ENCODE results near the gene SURF4. TPM values are rescaled to one million over a fixed set of nuclear protein-coding genes. Genes with fewer than 3 reads are reported as not detected.

Gene SURF4
- total and polyA plus RNA-seq, 2 of the 13 experiments (the other 11 are each of a cell fraction or from before 2014, with no cell fraction given) = 220 to 265 TPM

DNA sequence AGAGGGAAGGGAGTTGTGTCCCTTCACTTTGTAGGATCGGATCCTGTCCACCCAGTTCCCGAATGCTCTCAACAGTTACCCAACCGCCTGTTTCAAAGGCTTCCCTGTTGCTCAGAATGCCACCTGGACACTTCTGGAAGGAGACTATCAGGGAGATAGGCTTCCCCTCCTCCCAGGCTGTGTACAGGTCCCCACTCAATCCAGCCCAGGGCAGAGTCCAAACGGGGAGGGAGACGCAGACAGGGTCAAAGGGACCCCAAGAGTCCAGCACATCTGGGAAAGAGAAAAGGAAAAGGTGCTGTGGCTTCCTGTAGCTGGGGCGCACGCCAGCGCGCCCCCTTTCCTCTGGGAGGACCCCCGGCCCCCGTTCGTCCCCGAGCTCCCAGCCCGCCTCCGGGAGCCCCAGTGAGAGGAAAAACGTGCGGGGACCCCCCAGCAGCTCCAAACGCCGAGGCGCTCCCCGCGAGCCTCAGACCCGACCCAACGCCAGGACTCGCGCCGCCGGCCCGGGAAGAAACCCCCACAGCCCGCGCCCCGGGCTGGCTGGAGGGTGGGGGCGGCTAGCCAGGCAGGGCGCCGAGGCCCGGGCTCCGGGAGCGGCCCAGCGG lies 640 bp downstream of the SURF4 start (continued):
- TF ChIP-seq, protein P1, sequence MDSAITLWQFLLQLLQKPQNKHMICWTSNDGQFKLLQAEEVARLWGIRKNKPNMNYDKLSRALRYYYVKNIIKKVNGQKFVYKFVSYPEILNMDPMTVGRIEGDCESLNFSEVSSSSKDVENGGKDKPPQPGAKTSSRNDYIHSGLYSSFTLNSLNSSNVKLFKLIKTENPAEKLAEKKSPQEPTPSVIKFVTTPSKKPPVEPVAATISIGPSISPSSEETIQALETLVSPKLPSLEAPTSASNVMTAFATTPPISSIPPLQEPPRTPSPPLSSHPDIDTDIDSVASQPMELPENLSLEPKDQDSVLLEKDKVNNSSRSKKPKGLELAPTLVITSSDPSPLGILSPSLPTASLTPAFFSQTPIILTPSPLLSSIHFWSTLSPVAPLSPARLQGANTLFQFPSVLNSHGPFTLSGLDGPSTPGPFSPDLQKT (CRISPR knock-in tag; IDR thresholded peaks at IDR 0.05; ENCODE audit: borderline replicate concordance) = no peak
- TF ChIP-seq GTF2F1 (IDR thresholded peaks at IDR 0.05; ENCODE audit: low read length) (no peak), SP5 (CRISPR knock-in tag; IDR thresholded peaks at IDR 0.05; ENCODE audit: borderline replicate concordance, low read depth) (0 out of 2 replicates have a peak, but pooled peaks have one; percentile 9), KLF6 (CRISPR knock-in tag; IDR thresholded peaks at IDR 0.05) (no peak), ARNTL (CRISPR knock-in tag; IDR thresholded peaks at IDR 0.05) (no peak), RELA (CRISPR knock-in tag; IDR thresholded peaks at IDR 0.05) (no peak), TMF1 (CRISPR knock-in tag; IDR thresholded peaks at IDR 0.05; ENCODE audit: low read depth) (no peak), MYC (CRISPR knock-in tag; IDR thresholded peaks at IDR 0.05; ENCODE audit: borderline replicate concordance) (peak; percentile 52; the same call in 1 of the 2 replicates), ZNF556 (CRISPR knock-in tag; IDR thresholded peaks at IDR 0.05; ENCODE audit: borderline replicate concordance) (no peak), ZFAT (CRISPR knock-in tag; conservative IDR thresholded peaks at IDR 0.05) (no peak; the same call in 1 of the 2 replicates), ZNF230 (CRISPR knock-in tag; IDR thresholded peaks at IDR 0.05) (no peak)
- TF ChIP-seq, protein P2, sequence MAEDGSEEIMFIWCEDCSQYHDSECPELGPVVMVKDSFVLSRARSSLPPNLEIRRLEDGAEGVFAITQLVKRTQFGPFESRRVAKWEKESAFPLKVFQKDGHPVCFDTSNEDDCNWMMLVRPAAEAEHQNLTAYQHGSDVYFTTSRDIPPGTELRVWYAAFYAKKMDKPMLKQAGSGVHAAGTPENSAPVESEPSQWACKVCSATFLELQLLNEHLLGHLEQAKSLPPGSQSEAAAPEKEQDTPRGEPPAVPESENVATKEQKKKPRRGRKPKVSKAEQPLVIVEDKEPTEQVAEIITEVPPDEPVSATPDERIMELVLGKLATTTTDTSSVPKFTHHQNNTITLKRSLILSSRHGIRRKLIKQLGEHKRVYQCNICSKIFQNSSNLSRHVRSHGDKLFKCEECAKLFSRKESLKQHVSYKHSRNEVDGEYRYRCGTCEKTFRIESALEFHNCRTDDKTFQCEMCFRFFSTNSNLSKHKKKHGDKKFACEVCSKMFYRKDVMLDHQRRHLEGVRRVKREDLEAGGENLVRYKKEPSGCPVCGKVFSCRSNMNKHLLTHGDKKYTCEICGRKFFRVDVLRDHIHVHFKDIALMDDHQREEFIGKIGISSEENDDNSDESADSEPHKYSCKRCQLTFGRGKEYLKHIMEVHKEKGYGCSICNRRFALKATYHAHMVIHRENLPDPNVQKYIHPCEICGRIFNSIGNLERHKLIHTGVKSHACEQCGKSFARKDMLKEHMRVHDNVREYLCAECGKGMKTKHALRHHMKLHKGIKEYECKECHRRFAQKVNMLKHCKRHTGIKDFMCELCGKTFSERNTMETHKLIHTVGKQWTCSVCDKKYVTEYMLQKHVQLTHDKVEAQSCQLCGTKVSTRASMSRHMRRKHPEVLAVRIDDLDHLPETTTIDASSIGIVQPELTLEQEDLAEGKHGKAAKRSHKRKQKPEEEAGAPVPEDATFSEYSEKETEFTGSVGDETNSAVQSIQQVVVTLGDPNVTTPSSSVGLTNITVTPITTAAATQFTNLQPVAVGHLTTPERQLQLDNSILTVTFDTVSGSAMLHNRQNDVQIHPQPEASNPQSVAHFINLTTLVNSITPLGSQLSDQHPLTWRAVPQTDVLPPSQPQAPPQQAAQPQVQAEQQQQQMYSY (CRISPR knock-in tag; IDR thresholded peaks at IDR 0.05) = no peak
- TF ChIP-seq, protein P3, sequence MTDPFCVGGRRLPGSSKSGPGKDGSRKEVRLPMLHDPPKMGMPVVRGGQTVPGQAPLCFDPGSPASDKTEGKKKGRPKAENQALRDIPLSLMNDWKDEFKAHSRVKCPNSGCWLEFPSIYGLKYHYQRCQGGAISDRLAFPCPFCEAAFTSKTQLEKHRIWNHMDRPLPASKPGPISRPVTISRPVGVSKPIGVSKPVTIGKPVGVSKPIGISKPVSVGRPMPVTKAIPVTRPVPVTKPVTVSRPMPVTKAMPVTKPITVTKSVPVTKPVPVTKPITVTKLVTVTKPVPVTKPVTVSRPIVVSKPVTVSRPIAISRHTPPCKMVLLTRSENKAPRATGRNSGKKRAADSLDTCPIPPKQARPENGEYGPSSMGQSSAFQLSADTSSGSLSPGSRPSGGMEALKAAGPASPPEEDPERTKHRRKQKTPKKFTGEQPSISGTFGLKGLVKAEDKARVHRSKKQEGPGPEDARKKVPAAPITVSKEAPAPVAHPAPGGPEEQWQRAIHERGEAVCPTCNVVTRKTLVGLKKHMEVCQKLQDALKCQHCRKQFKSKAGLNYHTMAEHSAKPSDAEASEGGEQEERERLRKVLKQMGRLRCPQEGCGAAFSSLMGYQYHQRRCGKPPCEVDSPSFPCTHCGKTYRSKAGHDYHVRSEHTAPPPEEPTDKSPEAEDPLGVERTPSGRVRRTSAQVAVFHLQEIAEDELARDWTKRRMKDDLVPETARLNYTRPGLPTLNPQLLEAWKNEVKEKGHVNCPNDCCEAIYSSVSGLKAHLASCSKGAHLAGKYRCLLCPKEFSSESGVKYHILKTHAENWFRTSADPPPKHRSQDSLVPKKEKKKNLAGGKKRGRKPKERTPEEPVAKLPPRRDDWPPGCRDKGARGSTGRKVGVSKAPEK (CRISPR knock-in tag; IDR thresholded peaks at IDR 0.05; ENCODE audit: borderline replicate concordance) = no peak
- TF ChIP-seq, protein P4, sequence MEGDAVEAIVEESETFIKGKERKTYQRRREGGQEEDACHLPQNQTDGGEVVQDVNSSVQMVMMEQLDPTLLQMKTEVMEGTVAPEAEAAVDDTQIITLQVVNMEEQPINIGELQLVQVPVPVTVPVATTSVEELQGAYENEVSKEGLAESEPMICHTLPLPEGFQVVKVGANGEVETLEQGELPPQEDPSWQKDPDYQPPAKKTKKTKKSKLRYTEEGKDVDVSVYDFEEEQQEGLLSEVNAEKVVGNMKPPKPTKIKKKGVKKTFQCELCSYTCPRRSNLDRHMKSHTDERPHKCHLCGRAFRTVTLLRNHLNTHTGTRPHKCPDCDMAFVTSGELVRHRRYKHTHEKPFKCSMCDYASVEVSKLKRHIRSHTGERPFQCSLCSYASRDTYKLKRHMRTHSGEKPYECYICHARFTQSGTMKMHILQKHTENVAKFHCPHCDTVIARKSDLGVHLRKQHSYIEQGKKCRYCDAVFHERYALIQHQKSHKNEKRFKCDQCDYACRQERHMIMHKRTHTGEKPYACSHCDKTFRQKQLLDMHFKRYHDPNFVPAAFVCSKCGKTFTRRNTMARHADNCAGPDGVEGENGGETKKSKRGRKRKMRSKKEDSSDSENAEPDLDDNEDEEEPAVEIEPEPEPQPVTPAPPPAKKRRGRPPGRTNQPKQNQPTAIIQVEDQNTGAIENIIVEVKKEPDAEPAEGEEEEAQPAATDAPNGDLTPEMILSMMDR (CRISPR knock-in tag; IDR thresholded peaks at IDR 0.05) = peak; percentile 59
- TF ChIP-seq, protein P5, sequence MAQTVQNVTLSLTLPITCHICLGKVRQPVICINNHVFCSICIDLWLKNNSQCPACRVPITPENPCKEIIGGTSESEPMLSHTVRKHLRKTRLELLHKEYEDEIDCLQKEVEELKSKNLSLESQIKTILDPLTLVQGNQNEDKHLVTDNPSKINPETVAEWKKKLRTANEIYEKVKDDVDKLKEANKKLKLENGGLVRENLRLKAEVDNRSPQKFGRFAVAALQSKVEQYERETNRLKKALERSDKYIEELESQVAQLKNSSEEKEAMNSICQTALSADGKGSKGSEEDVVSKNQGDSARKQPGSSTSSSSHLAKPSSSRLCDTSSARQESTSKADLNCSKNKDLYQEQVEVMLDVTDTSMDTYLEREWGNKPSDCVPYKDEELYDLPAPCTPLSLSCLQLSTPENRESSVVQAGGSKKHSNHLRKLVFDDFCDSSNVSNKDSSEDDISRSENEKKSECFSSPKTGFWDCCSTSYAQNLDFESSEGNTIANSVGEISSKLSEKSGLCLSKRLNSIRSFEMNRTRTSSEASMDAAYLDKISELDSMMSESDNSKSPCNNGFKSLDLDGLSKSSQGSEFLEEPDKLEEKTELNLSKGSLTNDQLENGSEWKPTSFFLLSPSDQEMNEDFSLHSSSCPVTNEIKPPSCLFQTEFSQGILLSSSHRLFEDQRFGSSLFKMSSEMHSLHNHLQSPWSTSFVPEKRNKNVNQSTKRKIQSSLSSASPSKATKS (CRISPR knock-in tag; IDR thresholded peaks at IDR 0.05) = no peak
- TF ChIP-seq, protein P6, sequence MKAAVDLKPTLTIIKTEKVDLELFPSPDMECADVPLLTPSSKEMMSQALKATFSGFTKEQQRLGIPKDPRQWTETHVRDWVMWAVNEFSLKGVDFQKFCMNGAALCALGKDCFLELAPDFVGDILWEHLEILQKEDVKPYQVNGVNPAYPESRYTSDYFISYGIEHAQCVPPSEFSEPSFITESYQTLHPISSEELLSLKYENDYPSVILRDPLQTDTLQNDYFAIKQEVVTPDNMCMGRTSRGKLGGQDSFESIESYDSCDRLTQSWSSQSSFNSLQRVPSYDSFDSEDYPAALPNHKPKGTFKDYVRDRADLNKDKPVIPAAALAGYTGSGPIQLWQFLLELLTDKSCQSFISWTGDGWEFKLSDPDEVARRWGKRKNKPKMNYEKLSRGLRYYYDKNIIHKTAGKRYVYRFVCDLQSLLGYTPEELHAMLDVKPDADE (CRISPR knock-in tag; IDR thresholded peaks at IDR 0.05) = 0 out of 2 replicates have a peak, but pooled peaks have one; percentile 37
